GM19193 (cell line): ENCODE results near the gene MNAT1.

Experiments
- POLR2A ChIP-seq: IDR thresholded peaks from 4 replicates; pipeline ENCODE4 v1.6.1; 2011; ENCODE audit not compliant: insufficient read depth, insufficient read length; ENCODE audit errors: extremely low read depth

The MNAT1 gene

GRCh38 chr14:60723116-60723906 lies 11.2 kb upstream of the MNAT1 start:
- TF ChIP-seq POLR2A, result no peak

GRCh38 chr14:60723907-60724618 lies 10.5 kb upstream of the MNAT1 start, which contains the start of gene SIX4:
TSS of gene SIX4 (minus strand) at chr14:60724351. CDS start at chr14:60724074, 277 bp downstream.
- no peak for TF ChIP-seq POLR2A

- TF ChIP-seq POLR2A, result no peak
Measured at GRCh38 chr14:60732840-60733483, 1.6 kb upstream of the MNAT1 start.

- no peak for TF ChIP-seq POLR2A
Measured at GRCh38 chr14:60735416-60735815, 855 bp downstream of the MNAT1 start.

- TF ChIP-seq POLR2A, result no peak
Measured at GRCh38 chr14:60736494-60736893, 1.9 kb downstream of the MNAT1 start.

GRCh38 chr14:60738843-60739508 lies 4.4 kb downstream of the MNAT1 start:
- TF ChIP-seq POLR2A, result no peak

GRCh38 chr14:60744566-60744965 lies 10.0 kb downstream of the MNAT1 start:
- TF ChIP-seq POLR2A, result no peak

- no peak for TF ChIP-seq POLR2A
Measured at GRCh38 chr14:60753264-60754119, 18.9 kb downstream of the MNAT1 start.

GRCh38 chr14:60756847-60757246 lies 22.3 kb downstream of the MNAT1 start:
- TF ChIP-seq POLR2A, result no peak

GRCh38 chr14:60757567-60758002 lies 23.0 kb downstream of the MNAT1 start:
- TF ChIP-seq POLR2A, result no peak

- no peak for TF ChIP-seq POLR2A
Measured at GRCh38 chr14:60758885-60759284, 24.3 kb downstream of the MNAT1 start.

GRCh38 chr14:60760209-60760608 lies 25.6 kb downstream of the MNAT1 start:
- TF ChIP-seq POLR2A, result no peak

GRCh38 chr14:60760644-60761364 lies 26.2 kb downstream of the MNAT1 start:
- TF ChIP-seq POLR2A, result no peak
